HG02763 (cell line): ENCODE data around the gene SLC25A22.

ENCODE experiments used
- ATAC-seq: cut with Tn5 transposase; IDR thresholded peaks from one replicate; pipeline ENCODE4 v1.9.1; 2021; ENCODE audit warnings: mild to moderate bottlenecking, moderate library complexity; ENCODE audit not compliant: unreplicated experiment

Gene SLC25A22

DNA sequence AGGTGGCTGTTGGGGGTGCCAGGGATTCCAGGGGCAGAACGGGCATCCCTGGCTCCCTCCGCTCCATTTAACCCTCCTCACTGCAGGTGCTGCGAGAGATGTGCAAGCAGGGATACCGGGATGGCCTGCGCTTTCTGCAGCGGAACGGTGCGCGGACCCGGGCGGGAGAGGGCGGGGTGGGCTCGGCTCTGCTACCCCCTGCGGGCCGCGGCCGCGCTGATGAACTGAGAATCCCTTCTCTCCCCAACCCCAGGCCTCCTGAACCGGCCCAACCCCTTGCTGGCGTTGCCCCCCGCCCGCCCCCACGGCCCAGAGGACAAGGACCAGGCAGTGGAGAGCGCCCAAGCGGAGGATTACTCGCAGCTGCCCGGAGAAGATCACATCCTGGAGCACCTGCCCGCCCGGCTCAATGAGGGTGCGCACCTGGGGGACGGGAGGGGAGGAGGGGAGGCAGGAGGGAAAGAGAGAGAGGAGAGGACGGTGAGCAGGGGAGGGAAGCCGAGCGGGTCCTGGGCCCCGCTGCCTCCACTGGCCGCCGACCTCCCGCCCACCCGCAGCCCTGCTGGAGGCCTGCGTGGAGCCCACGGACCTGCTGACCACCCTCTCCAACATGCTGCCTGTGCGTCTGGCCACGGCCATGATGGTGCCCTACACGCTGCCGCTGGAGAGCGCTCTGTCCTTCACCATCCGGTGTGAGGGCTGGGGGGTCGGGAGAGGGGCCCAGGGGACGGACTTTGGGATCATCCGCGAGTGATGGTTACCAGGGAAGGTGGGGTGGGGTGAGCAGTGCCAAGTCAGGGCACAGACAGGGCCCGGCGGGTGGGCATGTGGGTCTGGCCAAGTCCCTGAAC lies 25.6 kb upstream of the SLC25A22 start:
- ATAC-seq = no peak

DNA sequence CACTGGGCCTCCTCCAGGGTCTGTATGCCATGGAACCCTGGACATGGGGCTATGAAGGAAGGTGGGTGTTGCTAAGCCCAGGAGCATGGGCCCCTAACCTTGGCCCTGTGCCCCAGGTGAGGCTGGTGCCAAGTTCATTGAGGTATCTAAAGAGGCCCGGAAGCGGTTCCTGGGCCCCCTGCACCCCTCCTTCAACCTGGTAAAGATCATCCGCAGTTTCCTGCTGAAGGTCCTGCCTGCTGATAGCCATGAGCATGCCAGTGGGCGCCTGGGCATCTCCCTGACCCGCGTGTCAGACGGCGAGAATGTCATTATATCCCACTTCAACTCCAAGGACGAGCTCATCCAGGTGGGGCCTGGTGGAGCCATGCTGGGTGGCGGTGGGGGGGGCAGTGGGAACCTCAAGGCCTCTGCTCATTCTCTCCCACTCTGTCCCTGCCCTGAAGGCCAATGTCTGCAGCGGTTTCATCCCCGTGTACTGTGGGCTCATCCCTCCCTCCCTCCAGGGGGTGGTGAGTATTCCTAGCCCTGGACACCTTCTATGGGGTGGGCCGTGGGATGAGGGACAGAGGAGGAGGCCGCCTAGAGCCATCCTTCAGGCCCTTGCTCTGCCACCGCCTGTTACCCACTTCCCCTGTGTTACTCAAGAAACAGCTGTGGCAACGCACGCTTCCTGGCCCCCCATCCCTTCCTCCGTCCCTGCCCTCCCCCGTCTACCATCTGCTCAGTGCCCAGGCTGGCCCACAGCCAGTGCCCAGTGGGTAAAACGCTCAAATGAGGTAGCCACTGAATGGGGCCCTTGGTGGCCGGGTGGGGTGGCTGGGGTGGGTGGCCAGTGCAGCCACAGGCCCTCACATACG lies 23.7 kb upstream of the SLC25A22 start:
- ATAC-seq = no peak

DNA sequence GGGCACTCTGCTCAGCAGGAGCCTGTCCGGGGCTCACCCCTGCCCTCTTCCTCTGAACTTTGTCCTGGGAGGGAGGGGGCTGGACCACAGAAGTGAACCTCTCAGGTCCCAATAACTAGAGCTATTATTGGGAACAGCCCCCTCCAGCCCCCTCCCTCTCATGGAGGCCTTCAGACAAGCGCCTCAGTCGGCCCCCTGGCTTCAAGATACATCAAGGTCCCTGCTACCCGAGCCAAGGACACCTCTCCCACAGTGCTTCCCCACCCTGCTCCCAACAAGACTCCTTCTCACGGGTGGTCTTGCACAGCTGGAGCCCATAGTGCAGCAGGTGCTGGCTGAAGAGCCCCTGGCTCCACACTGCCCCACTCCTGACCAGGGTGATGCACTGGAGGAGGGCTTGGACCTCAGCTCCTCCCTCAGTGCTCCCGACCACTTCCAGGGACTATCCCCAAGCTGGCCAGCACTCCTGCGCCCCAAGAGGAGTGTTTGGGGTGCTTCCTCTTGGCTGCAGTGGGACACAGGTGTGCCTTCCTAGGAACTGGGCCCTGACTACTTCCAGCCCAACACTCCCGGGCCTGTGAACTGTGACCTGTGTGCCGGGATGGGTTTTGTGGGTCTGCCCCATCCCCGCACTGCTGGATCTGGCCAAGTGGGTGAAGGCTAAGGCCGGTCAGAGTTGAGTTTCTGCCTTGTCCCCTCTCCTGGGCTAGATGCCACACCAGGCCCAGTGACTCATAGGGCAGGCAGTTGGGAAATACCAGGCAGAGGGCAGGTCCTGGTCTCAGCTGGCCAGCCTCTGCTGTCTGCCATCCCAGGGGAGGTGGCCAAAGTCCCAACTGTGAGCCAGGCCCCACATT lies 22.8 kb upstream of the SLC25A22 start:
- ATAC-seq = no peak

DNA sequence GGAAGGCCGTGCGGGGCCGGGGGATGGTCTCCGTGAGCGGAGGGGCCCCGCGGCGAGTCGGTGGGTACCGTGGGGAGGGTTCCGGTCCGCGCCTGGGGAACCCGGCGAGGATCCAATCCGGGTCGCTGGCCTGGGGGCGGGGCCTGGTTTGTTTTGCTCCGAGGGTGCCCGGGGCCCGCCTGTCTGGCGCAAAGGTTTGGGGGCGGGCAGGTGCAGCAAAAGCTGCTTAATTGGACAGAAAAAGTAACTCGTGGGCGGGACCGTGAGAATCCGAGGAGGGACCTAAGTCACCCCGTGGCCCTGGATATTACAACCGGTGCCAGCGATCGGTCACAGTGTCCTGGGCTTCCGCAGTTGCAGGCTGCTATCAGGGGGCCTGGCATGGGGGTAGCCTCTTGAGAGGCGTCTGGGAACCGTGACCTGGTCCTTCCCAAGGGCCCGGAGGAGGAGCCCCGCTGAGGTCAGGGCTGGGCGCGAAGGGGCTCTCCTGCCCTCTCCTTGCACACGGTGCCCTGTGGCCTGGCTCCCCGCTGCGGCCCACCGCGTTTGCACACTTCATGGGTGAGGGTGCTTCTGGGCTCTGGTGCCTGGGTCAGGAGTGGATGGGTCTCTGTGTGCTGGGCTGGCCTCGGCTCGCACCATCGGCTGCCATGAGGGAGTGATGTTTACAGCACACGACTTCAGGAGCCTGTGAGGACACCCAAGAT lies 22.0 kb upstream of the SLC25A22 start:
- ATAC-seq = peak; percentile 52

DNA sequence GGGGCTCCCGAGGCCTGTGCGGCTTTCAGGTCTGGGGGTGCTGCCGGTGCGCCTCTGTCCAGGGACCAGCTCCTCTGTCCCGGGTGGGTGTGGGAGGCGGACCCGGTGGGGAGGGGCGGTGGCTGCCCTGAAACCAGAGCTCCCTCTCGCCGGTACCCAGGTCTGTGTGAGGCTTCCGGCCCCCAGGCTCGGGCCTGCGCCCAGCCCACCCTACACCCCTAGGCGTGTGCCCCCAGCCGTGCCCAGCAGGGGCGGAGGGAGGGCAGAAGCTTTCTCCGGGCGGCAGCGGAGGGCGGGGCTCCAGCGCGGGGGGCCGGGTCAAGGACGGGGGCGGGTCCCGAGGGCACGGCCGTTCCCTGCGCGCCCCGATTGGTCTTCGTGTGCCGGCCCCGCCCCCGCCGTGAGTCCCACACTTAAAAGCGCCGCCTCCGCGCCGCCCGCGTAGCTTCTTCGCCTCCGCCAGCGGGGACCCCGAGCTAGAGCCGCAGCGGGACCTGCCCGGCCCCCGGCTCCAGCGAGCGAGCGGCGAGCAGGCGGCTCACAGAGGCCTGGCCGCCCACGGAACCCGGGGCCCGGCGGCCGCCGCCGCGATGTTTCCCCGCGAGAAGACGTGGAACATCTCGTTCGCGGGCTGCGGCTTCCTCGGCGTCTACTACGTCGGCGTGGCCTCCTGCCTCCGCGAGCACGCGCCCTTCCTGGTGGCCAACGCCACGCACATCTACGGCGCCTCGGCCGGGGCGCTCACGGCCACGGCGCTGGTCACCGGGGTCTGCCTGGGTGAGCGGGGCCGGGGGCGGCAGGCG lies 21.2 kb upstream of the SLC25A22 start:
- peak; percentile 63 for ATAC-seq

DNA sequence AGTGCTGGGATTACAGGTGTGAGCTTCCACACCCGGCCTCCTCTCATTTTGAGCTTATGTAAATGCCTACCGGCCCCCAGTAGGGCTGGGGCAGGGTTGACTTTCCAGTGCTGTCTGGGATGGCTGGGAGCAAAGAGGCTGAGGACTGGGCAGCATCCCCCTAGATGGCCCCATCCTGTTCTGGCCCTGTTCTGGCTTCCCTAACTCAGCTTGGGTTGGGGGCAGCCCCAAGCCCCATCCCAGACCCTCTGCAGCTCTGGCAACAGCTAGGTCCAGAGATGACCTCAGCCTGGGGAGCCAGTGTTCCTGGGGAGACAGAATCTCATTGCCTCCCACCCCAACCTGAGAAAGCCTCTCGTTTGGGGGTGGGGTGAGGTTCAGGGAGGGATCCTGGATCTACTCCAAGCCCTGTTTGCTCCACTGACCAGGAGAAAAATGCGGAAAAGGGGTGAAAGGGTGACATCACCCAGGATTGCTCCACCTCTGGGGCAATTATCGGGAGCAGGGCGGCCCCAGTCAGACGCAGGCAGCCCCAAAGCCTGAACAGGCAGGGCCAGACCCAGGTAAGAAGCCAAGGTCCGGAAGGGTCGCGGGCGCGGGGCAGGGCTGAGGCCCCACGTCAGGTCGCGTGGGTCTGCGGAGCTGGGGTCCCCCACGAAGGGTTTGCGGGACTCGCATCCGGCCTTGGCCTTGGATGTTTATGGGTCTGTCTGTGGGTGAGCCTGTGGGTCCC lies 20.5 kb upstream of the SLC25A22 start, which contains the start of gene PNPLA2:
TSS of gene PNPLA2 (plus strand) at position 519 of the 733 bp plus-strand sequence. CDS start 805 bp downstream, outside the sequence.
- ATAC-seq = no peak

DNA sequence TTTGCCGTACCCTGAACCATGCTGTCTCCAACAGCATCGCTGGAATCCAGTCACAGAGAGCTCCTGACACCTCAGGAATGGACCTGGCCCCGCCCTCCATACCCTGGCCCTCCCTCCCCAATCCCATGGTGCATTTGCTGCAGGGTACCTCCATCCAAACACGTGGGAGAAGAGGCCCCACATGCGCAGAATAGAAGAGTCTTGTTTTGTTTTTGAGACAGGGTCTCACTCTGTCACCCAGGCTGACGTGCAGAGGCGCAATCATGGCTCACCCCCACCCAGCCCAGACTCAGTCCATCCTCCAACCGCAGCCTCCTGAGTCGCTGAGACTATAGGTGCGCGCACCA lies 18.3 kb upstream of the SLC25A22 start:
- no peak for ATAC-seq

DNA sequence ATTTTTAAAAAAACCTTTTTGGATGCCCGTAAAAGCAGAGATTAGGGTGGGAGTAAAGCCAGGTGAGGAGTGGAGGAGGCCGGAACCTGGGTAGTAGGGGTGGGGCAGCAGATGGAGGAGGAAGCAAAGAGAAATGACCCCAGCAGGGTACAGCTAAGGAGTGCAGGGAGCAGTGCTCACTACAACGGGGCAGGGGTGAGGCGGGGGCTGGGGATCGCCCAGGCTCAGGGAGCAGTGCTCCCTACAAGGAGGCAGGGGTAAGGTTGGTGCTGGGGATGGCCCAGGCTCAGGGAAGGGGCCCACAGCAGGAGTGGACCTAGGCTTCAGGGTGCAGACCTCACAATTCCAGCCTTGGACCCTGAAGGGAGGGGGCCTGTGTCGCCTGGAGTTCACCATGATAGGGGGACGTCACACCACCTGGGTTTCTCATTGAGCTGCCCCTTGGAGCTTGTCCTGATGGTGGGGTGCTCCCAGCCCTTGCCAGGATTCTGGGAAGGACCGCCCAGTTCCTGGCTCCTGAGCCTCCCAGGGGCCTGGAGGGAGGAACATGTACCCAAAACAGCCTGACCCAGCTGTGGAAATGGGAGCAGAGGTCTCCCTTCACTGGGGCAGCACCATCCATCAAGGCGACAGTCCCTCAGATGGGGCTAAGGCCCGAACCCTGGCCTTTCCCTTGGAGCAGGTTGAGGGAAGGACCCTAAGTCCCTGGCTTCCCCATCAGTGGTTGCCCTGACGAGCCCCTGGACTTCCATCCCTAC lies 17.8 kb upstream of the SLC25A22 start:
- no peak for ATAC-seq

DNA sequence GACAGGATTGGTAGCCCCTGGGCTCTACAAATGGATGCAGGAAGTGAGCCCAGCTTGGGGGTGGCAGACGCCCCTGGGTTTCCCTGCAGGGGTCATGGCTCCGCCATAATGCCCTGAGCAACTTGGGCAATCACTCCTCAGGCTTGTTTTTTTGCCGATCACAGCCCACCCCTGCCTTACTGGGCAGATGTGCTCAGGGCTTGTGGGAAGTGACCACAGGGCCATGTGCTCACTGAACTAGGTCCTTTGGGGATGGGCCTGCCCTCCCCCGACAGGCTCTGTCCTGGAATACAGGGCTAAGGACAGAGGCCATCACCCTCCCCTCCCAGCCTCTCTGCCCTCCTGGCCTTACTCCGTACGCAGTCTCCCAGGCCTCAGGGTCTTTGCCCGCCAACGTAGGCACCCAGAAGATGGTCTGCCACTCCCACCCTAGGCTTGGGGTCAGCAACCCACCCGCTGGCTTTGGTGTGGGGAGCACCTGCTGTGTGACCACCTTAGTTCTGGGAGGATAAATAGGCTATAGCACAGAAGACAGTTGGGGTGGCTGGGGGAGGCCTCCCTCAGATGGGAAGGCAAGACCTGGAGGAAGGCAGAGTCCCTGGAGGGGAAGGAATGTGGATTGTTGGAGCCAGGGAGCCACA lies 15.5 kb upstream of the SLC25A22 start:
- ATAC-seq = no peak

DNA sequence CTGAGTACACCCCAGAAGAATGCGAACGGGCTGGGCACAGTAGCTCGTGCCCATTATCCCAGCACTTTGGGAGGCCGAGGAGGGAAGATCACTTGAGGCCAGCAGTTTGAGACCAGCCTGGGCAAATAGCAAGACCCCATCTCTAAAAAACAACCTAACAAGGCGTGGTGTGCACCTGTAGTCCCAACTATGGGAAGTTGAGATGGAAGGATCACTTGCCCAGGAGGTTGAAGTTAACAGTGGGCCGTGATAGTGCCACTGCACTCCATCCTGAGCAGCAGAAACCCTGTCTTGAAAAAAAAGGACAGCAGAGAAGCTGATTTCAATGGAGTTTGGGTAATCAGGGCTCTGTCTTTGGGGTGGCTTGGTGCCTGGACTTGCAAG lies 15.0 kb upstream of the SLC25A22 start:
- ATAC-seq = no peak

DNA sequence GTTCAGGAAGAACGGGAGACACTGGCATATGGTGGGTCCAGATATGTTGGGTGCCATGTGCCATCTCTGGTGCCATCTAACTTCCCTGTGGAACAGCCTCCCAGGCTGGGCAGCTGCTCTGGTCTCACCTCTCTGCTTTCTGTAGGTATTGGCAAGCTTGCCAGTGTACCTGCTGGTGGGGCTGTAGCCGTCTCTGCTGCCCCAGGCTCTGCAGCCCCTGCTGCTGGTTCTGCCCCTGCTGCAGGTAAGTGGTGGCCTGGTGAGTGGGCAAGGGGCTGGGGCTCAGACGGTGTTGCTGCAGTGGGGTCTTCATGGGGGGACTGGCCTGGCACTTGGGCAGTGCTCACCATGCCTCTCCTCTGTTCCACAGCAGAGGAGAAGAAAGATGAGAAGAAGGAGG lies 14.3 kb upstream of the SLC25A22 start:
- no peak for ATAC-seq

DNA sequence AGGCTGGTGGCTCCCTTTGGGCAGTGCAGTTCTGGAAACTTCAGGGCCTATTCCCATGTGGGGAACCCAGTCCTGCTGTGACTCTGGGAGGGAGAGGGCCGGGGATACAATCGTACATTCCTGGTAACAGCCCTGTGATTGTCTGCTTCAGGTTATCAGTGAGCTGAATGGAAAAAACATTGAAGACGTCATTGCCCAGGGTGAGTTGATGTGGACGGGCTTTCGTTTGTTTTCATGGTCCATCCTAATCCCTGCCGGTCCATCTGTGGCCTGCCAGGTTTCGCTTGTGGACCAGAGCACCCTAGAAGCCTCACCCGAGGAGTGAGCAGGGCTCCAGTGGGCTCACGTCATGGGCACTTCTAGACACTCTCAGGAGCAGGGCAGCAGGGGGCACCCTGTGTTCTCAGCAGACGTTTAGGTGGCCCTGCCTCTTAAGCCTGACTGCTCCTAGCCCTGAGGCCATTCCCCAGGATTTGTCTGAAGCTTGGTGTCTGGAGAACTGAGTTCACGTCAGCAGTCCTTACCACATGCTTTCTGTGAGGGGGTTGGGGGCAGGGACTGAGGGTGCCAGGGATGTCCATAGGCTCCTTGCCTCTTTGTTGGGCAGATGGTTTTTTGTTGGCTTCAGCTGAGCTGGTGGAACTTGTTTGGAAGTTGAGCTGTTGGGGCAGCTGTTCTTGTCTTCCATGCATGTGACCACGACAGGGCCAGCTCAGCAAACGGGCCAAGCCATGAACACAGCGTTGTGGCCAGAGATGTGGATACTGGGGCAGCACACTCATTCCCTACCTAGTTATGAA lies 13.6 kb upstream of the SLC25A22 start:
- ATAC-seq = no peak

DNA sequence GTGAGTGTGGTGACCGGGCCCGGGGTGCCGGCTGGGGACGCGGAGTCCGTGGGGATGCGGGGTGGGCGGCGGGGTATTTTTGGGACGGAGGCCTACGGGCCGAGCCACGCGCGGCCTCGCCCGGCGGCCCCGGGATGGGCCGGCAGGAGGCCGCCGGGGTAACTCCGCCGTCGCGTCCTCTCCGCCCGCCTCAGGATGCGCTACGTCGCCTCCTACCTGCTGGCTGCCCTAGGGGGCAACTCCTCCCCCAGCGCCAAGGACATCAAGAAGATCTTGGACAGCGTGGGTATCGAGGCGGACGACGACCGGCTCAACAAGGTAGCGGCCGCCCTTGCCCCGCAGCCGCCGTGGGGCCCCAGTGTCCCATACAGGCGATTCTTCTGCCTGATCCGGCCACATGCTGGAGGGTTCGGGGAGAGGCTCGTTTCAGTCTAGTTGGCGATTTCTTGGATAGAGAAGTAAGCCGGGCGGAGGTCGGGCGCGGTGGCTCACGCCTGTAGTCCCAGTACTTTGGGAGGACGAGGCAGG lies 12.0 kb upstream of the SLC25A22 start:
- no peak for ATAC-seq

DNA sequence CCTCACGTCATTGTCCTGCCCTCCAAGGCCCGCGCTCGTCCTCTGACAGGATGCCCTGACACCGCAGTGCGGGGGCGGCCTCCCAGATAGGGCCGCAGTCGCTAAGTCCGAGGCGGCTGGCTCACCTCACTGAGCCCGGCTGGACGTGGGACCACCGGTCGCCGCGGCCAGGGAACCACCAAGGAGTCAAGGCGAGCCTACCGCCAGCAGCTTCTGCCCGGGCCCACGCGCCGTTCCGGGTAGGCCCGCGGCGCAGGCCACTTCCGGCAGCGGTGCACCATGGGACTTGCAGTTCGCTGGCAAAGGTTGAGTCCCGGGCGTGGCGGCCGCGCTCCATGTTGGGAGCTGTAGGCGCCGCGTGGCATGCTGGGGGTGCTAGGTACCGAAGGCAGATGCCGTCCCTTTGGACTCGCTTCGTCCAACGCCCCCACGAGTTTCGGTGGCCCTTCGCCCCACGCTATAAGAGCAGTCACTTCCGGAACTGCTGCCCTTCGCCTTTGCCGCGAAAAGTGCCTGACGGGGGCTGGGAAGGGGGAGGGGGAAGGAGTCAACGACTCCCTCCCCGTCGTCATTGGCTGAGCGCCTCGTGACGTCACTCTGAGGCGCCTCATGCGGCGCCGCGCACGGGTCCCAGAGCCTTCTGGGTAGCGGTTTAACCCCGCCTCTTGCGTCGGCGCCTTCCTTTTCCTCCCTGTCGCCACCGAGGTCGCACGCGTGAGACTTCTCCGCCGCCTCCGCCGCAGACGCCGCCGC lies 11.4 kb upstream of the SLC25A22 start, which contains the start of gene RPLP2:
TSS of gene RPLP2 (plus strand) at position 681 of the 753 bp plus-strand sequence. CDS start 268 bp downstream, outside the sequence.
- ATAC-seq = peak; percentile 71

DNA sequence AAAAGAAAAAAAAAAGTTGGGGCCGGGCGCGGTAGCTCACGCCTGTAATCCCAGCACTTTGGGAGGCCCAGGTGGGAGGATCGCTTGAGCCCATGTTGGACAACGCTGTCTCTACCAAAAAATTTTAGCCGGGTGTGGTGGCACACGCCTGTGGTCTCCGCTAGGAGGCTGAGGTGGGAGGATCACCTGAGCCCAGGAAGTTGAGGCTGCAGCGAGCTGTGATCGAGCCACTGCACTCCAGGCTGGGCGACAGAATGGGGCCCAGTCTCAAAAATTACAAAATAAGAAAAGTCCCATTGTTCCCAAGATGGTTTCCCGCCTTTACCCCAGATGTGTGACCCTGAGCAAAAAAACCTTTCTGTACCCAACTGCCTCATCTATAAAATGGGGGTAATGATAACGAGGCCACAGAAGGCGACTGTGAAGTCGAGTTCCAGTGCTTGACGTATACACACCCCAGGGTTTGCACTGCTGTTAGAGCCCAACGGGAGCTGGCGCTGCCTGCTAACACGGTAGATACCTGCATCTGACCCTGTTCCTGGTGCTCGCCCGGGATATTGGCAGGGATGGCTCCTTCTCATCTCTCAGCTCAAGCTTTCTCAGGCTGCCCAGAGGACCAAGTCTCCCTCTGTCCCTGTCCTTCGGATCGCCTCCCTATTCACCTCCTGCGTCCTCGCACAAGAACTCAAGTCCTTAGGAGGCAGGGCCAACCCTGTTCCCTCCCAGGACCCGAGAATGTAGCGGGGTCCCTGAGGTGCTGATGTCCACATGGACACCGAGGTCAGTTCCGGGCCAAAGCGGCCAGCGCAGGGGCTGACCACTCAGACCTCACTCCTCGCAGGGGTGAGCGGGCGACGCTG lies 10.6 kb upstream of the SLC25A22 start:
- ATAC-seq = no peak
